Subcutaneous abdominal adipose tissue (tissue), 5 donors: ENCODE data around the gene EML6.

Source experiments
- H3K27ac ChIP-seq: one replicate; pipeline ENCODE4 v1.7.0; 2013; ENCODE audit warnings: low read depth, mild to moderate bottlenecking, inconsistent platforms, low read length, moderate library complexity
- H3K27me3 ChIP-seq, 5 donors: one replicate each; pipeline ENCODE4 v1.7.0; 2013; ENCODE audit warnings: low read length in 5 of 5, inconsistent platforms in 1 of 5; ENCODE audit not compliant: control insufficient read depth in 5 of 5, insufficient read depth in 4 of 5
- H3K36me3 ChIP-seq, 5 donors: one replicate each; pipeline ENCODE4 v1.7.0; 2013; ENCODE audit warnings: low read length in 5 of 5; ENCODE audit not compliant: control insufficient read depth in 5 of 5, insufficient read depth in 5 of 5
- H3K4me1 ChIP-seq, 5 donors: one replicate each; pipeline ENCODE4 v1.7.0; 2013; ENCODE audit warnings: low read length in 5 of 5, mild to moderate bottlenecking in 3 of 5, moderate library complexity in 1 of 5; ENCODE audit not compliant: control insufficient read depth in 5 of 5, insufficient read depth in 5 of 5
- H3K4me3 ChIP-seq, 5 donors: one replicate each; pipeline ENCODE4 v1.7.0; 2013; ENCODE audit warnings: low read length in 5 of 5, low read depth in 1 of 5
- H3K9ac ChIP-seq, 5 donors: one replicate each; pipeline ENCODE4 v1.7.0; 2013; ENCODE audit warnings: low read length in 5 of 5, mild to moderate bottlenecking in 4 of 5, moderate library complexity in 3 of 5
- H3K9me3 ChIP-seq, 5 donors: one replicate each; pipeline ENCODE4 v1.7.0; 2013; ENCODE audit warnings: low read length in 5 of 5; ENCODE audit not compliant: control insufficient read depth in 5 of 5
- donor health status: healthy.
- donor health status: healthy.
- donor health status: healthy.
- donor health status: healthy.
- donor health status: healthy.

The EML6 gene

DNA sequence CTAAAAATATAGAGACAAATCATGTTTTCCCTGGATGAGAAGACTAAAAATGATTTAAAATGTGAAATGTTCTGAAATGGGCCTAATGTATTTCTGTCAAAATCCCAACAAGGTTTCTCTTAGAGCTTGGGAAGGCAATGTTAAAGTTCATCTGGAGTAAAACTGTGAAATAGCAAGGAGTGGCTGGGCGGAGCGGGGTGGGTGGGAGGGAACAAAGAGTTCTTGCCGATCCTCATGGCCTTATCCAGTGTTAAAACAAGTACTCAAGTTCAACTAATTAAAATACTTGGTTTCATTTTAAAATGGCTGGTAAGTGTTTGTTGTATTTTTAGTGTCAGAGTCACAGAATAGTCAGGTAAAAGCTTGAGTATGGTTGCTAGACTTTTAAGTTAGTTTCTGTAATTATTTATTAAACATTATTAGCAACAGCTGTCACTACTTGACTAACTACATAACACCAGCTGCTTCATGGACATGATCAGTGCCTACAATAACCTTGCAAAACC lies 239.5 kb downstream of the EML6 start:
- H3K27me3 ChIP-seq: no peaks in the 10 kb centered on the region
- H3K9ac ChIP-seq: no peak overlapping the region
- no peak overlapping the region for H3K4me3 ChIP-seq
- no peaks in the 10 kb centered on the region for H3K9me3 ChIP-seq
- peaks cover 0 to 19% (median 10%) of the 10 kb centered on the region in 5 donors for H3K4me1 ChIP-seq
- H3K36me3 ChIP-seq: peaks cover 0 to 20% (median 3%) of the 10 kb centered on the region in 5 donors
- no peak overlapping the region for H3K27ac ChIP-seq

GRCh38 chr2:54963476-54963875 lies 240.0 kb downstream of the EML6 start:
- H3K27ac ChIP-seq: no peak overlapping the region
- no peak overlapping the region for H3K9ac ChIP-seq
- H3K36me3 ChIP-seq: peaks cover 0 to 25% (median 7%) of the 10 kb centered on the region in 5 donors
- peaks cover 2 to 23% (median 10%) of the 10 kb centered on the region in 5 donors for H3K4me1 ChIP-seq
- no peaks in the 10 kb centered on the region for H3K27me3 ChIP-seq
- no peak overlapping the region for H3K4me3 ChIP-seq
- no peaks in the 10 kb centered on the region for H3K9me3 ChIP-seq

DNA sequence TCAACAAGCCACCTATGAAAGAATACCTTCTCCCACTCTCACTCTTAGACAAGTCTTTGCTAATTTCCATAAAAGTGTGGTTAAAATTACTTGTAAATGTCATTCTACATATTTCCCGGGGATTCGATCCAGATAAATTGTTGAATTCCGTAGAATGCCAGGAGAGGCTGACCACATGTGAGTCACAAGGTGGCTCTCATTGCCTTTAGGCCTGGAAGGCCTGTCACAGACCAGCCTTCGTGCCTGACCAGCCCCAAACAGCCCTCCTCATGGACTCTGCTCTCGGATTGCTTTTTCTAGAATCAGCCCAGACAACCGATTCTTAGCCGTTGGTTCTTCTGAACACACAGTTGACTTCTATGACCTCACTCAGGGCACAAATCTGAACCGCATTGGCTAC lies 240.8 kb downstream of the EML6 start:
- no peaks in the 10 kb centered on the region for H3K27me3 ChIP-seq
- no peak overlapping the region for H3K4me3 ChIP-seq
- H3K9me3 ChIP-seq: no peaks in the 10 kb centered on the region
- H3K36me3 ChIP-seq: peaks cover 0 to 32% (median 14%) of the 10 kb centered on the region in 5 donors
- no peak overlapping the region for H3K27ac ChIP-seq
- no peak overlapping the region for H3K9ac ChIP-seq
- H3K4me1 ChIP-seq: peaks cover 5 to 27% (median 16%) of the 10 kb centered on the region in 5 donors

DNA sequence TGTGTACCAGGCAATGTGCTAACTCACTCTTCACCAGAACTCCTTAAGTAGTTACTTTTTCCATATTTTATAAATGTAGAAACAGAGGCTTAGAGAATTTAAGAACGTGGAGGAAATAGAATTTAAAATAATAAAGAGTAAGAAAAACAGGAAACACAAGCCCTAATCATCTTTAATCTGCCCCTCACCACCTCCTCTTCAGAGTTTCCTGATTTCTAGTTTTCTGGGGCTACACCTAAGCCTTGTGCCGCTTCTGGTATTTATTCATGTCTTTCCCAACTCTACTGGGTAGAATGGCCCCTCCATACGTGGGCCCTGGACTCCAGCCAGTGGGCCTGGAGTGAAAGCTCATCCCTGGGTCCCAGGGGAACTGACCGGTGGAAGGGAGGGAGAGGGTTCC lies 241.4 kb downstream of the EML6 start:
- H3K4me3 ChIP-seq: no peak overlapping the region
- no peaks in the 10 kb centered on the region for H3K27me3 ChIP-seq
- H3K36me3 ChIP-seq: peaks cover 3 to 38% (median 19%) of the 10 kb centered on the region in 5 donors
- H3K27ac ChIP-seq: no peak overlapping the region
- no peaks in the 10 kb centered on the region for H3K9me3 ChIP-seq
- peaks cover 5 to 28% (median 16%) of the 10 kb centered on the region in 5 donors for H3K4me1 ChIP-seq
- H3K9ac ChIP-seq: no peak overlapping the region

- no peaks in the 10 kb centered on the region for H3K27me3 ChIP-seq
- no peak overlapping the region for H3K4me3 ChIP-seq
- no peaks in the 10 kb centered on the region for H3K9me3 ChIP-seq
- H3K27ac ChIP-seq: no peak overlapping the region
- H3K4me1 ChIP-seq: peaks cover 5 to 29% (median 16%) of the 10 kb centered on the region in 5 donors
- H3K9ac ChIP-seq: no peak overlapping the region
- H3K36me3 ChIP-seq: peaks cover 7 to 40% (median 24%) of the 10 kb centered on the region in 5 donors
Measured at GRCh38 chr2:54965425-54965824, 242.0 kb downstream of the EML6 start.

GRCh38 chr2:54966165-54966832 lies 242.8 kb downstream of the EML6 start:
- Histone ChIP-seq H3K4me1 (peaks cover 5 to 27% (median 16%) of the 10 kb centered on the region in 5 donors), H3K4me3 (no peak overlapping the region), H3K9ac (no peak overlapping the region), H3K36me3 (peaks cover 9 to 48% (median 32%) of the 10 kb centered on the region in 5 donors), H3K27ac (no peak overlapping the region), H3K9me3 (no peaks in the 10 kb centered on the region), H3K27me3 (no peaks in the 10 kb centered on the region)

- Histone ChIP-seq H3K9me3 (no peaks in the 10 kb centered on the region), H3K27ac (no peak overlapping the region), H3K4me1 (peaks cover 5 to 27% (median 16%) of the 10 kb centered on the region in 5 donors)
Measured at GRCh38 chr2:54966837-54967236, 243.4 kb downstream of the EML6 start.

GRCh38 chr2:54967269-54967668 lies 243.8 kb downstream of the EML6 start:
- Histone ChIP-seq H3K4me3 (no peak overlapping the region), H3K36me3 (peaks cover 19 to 57% (median 38%) of the 10 kb centered on the region in 5 donors), H3K27me3 (no peaks in the 10 kb centered on the region), H3K9ac (no peak overlapping the region), H3K4me1 (peaks cover 5 to 27% (median 18%) of the 10 kb centered on the region in 5 donors), H3K9me3 (no peaks in the 10 kb centered on the region), H3K27ac (no peak overlapping the region)

More at GRCh38 chr2:54966837-54967236, 243.4 kb downstream of the EML6 start:
- no peak overlapping the region for H3K4me3 ChIP-seq
- no peak overlapping the region for H3K9ac ChIP-seq
- peaks cover 14 to 53% (median 37%) of the 10 kb centered on the region in 5 donors for H3K36me3 ChIP-seq
- no peaks in the 10 kb centered on the region for H3K27me3 ChIP-seq

GRCh38 chr2:54967759-54968365 lies 244.4 kb downstream of the EML6 start:
- Histone ChIP-seq H3K4me1 (peaks cover 5 to 27% (median 18%) of the 10 kb centered on the region in 5 donors), H3K27ac (no peak overlapping the region), H3K36me3 (peaks cover 25 to 61% (median 41%) of the 10 kb centered on the region in 5 donors)

GRCh38 chr2:54968561-54969218 lies 245.2 kb downstream of the EML6 start:
- H3K27ac ChIP-seq: no peak overlapping the region
- H3K9me3 ChIP-seq: no peaks in the 10 kb centered on the region
- H3K27me3 ChIP-seq: no peaks in the 10 kb centered on the region
- peaks cover 32 to 68% (median 45%) of the 10 kb centered on the region in 5 donors for H3K36me3 ChIP-seq
- H3K4me1 ChIP-seq: peaks cover 5 to 27% (median 18%) of the 10 kb centered on the region in 5 donors
- no peak overlapping the region for H3K9ac ChIP-seq
- no peak overlapping the region for H3K4me3 ChIP-seq

More at GRCh38 chr2:54967759-54968365, 244.4 kb downstream of the EML6 start:
- Histone ChIP-seq H3K9me3 (no peaks in the 10 kb centered on the region), H3K4me3 (no peak overlapping the region), H3K9ac (no peak overlapping the region), H3K27me3 (no peaks in the 10 kb centered on the region)
